HG03439 (cell line): ENCODE measurements around the gene AQP7.
"Not testable (repeated sequence)": the region's sequence is repeated elsewhere in the genome, so short reads cannot be mapped to it uniquely, and the experiment has no call there.

Source experiments
- ATAC-seq: cut with Tn5 transposase; IDR thresholded peaks from one replicate; pipeline ENCODE4 v1.9.1; 2021; ENCODE audit warnings: mild to moderate bottlenecking, moderate library complexity; ENCODE audit not compliant: unreplicated experiment

Gene AQP7

GRCh38 chr9:33399047-33399446, 3.3 kb downstream of the AQP7 start:
- ATAC-seq: not testable (repeated sequence)

- ATAC-seq: not testable (repeated sequence)
Measured at GRCh38 chr9:33397801-33398200, 4.6 kb downstream of the AQP7 start.

GRCh38 chr9:33395159-33395879, 7.0 kb downstream of the AQP7 start:
- ATAC-seq: not testable (repeated sequence)

- ATAC-seq: not testable (repeated sequence)
Measured at GRCh38 chr9:33393986-33394385, 8.4 kb downstream of the AQP7 start.

- no peak for ATAC-seq
Measured at GRCh38 chr9:33393581-33393980, 8.8 kb downstream of the AQP7 start.

- not testable (repeated sequence) for ATAC-seq
Measured at GRCh38 chr9:33392591-33393021, 9.8 kb downstream of the AQP7 start.

GRCh38 chr9:33391111-33391771, 11.1 kb downstream of the AQP7 start:
- not testable (repeated sequence) for ATAC-seq

- ATAC-seq: no peak
Measured at GRCh38 chr9:33388110-33388994, 14.0 kb downstream of the AQP7 start.

GRCh38 chr9:33386998-33387397, 15.4 kb downstream of the AQP7 start:
- not testable (repeated sequence) for ATAC-seq

GRCh38 chr9:33386641-33386996, 15.7 kb downstream of the AQP7 start:
- ATAC-seq: not testable (repeated sequence)

- not testable (repeated sequence) for ATAC-seq
Measured at GRCh38 chr9:33385979-33386640, 16.3 kb downstream of the AQP7 start.

GRCh38 chr9:33385536-33385935, 16.8 kb downstream of the AQP7 start:
- ATAC-seq: not testable (repeated sequence)

GRCh38 chr9:33383396-33383795, 19.0 kb downstream of the AQP7 start:
- not testable (repeated sequence) for ATAC-seq

- not testable (repeated sequence) for ATAC-seq
Measured at GRCh38 chr9:33382397-33382796, 20.0 kb downstream of the AQP7 start.

- ATAC-seq: no peak
Measured at GRCh38 chr9:33381231-33381791, 21.1 kb downstream of the AQP7 start.

- no peak for ATAC-seq
Measured at GRCh38 chr9:33380390-33381094, 21.8 kb downstream of the AQP7 start.

- ATAC-seq: no peak
Measured at GRCh38 chr9:33379666-33380389, 22.5 kb downstream of the AQP7 start.

- ATAC-seq: no peak
Measured at GRCh38 chr9:33378121-33378795, 24.1 kb downstream of the AQP7 start.
